HCT116 (cell line): ENCODE data around the gene ENPP4. TPM values are rescaled to one million over a fixed set of nuclear protein-coding genes. Genes with fewer than 3 reads are reported as not detected.

ENCODE experiments used
- ATAC-seq: fragments of 200-7000 bp; cut with Tn5 transposase; 2 replicates; pipeline ENCODE4 v1.9.1; 2020; ENCODE audit warnings: mild to moderate bottlenecking, moderate library complexity
- BruUV-seq: library from RNA; stranded (reverse); fragments of 400-500 nt; replicated peaks from 2 replicates; lab custom pipeline; 2021; lab: Mats Ljungman, UMichigan
- CTCF ChIA-PET: fragments of 300-600 bp; sonication (Branson Sonifier 250); formaldehyde crosslinking; loops from one replicate; lab custom pipeline; 2021; ENCODE audit warnings: antibody characterized with exemption; lab: Charles Lee
- POLR2A ChIA-PET: fragments of 300-600, 350-600 bp; sonication (Branson Sonifier 250); formaldehyde crosslinking; loops from one replicate; lab custom pipeline; 2021; ENCODE audit warnings: antibody characterized with exemption; lab: Charles Lee
- RAD21 ChIA-PET, 2 experiments: fragments of 300-600 bp; sonication (Branson Sonifier 250); formaldehyde crosslinking; loops; one replicate each; lab custom pipeline; 2023; ENCODE audit warnings: low total read pairs in 2 of 2; ENCODE audit not compliant: uncharacterized antibody in 2 of 2, unreplicated experiment in 2 of 2, low non-redundant PET in 1 of 2; lab: Charles Lee
- DNase-seq: peaks from one replicate; pipeline ENCODE4 v3.0.0-alpha.2; 2010; ENCODE audit warnings: low read depth, low spot score
- H2AFZ ChIP-seq: fragments of 200-600 bp; shearing (Covaris generic), sonication (generic); 2 replicates; pipeline ENCODE4 v1.6.1; 2017; ENCODE audit warnings: low read depth, mixed run types, mixed read lengths, antibody characterized with exemption, low read length; ENCODE audit not compliant: poor library complexity, severe bottlenecking
- H3K27ac ChIP-seq: 2 replicates; pipeline ENCODE4 v1.5.1; 2012; ENCODE audit warnings: low read depth, low read length
- H3K27me3 ChIP-seq: fragments of 200-600 bp; sonication (generic); 2 replicates; pipeline ENCODE4 v1.6.1; 2016; ENCODE audit warnings: mixed run types, low read length, mixed read lengths; ENCODE audit not compliant: insufficient read depth
- H3K36me3 ChIP-seq, 2 experiments: fragments of 200-500 bp in 1 of 2; fragments of 200-600 bp in 1 of 2; sonication (Bioruptor generic) in 1 of 2; sonication (generic) in 1 of 2; 2 replicates each; pipeline versions ENCODE4 v1.5.1 to v1.6.1; 2014 to 2016; ENCODE audit warnings: low read length in 2 of 2, inconsistent platforms in 1 of 2, mixed read lengths in 1 of 2, mixed run types in 1 of 2; ENCODE audit not compliant: insufficient read depth in 2 of 2, control insufficient read depth in 1 of 2
- H3K4me1 ChIP-seq, 2 experiments: fragments of 200-600 bp in 1 of 2; sonication (generic) in 1 of 2; 2 replicates each; pipeline versions ENCODE4 v1.5.1 to v1.6.1; 2012 to 2017; ENCODE audit warnings: low read length in 2 of 2, inconsistent platforms in 1 of 2, mild to moderate bottlenecking in 1 of 2, mixed read lengths in 1 of 2, mixed run types in 1 of 2, moderate library complexity in 1 of 2; ENCODE audit not compliant: insufficient read depth in 2 of 2, control insufficient read depth in 1 of 2
- H3K4me2 ChIP-seq: fragments of 200-600 bp; sonication (generic); 2 replicates; pipeline ENCODE4 v1.6.1; 2017; ENCODE audit warnings: mixed run types, low read length, mixed read lengths
- H3K4me3 ChIP-seq, 2 experiments: fragments of 200-600 bp in 1 of 2; sonication (generic) in 1 of 2; replicated peaks in 1 of 2; 2 replicates each; pipeline ENCODE4 v1.5.1; 2011 to 2016; ENCODE audit warnings: low read length in 2 of 2, control low read depth in 1 of 2, low read depth in 1 of 2, mild to moderate bottlenecking in 1 of 2, mixed read lengths in 1 of 2, mixed run types in 1 of 2
- H3K79me2 ChIP-seq: fragments of 200-600 bp; sonication (generic); 2 replicates; pipeline ENCODE4 v1.6.1; 2017; ENCODE audit warnings: mild to moderate bottlenecking, mixed run types, low read length, moderate library complexity, mixed read lengths; ENCODE audit not compliant: insufficient read depth
- H3K9ac ChIP-seq: fragments of 200-600 bp; sonication (generic); 2 replicates; pipeline ENCODE4 v1.6.1; 2016; ENCODE audit warnings: low read length, mixed read lengths
- H3K9me2 ChIP-seq: fragments of 200-600 bp; sonication (generic), shearing (Covaris generic); 2 replicates; pipeline ENCODE4 v1.6.1; 2017; ENCODE audit warnings: mixed run types, mild to moderate bottlenecking, moderate library complexity; ENCODE audit not compliant: insufficient read depth
- H3K9me3 ChIP-seq, 2 experiments: fragments of 200-500 bp in 1 of 2; fragments of 200-600 bp in 1 of 2; sonication (Bioruptor generic) in 1 of 2; sonication (generic) in 1 of 2; 2 replicates each; pipeline ENCODE4 v1.6.1; 2014 to 2017; ENCODE audit warnings: low read length in 2 of 2, mixed read lengths in 2 of 2, inconsistent platforms in 1 of 2, low read depth in 1 of 2, mild to moderate bottlenecking in 1 of 2, mixed run types in 1 of 2, moderate library complexity in 1 of 2; ENCODE audit not compliant: control insufficient read depth in 1 of 2, insufficient read depth in 1 of 2
- H4K20me1 ChIP-seq: fragments of 200-600 bp; sonication (generic), shearing (Covaris generic); 2 replicates; pipeline ENCODE4 v1.6.1; 2017; ENCODE audit warnings: mixed run types, mild to moderate bottlenecking, moderate library complexity; ENCODE audit not compliant: insufficient read depth
- CEBPB ChIP-seq: IDR thresholded peaks from 2 replicates; pipeline ENCODE4 v1.6.1; 2012; ENCODE audit warnings: low read depth
- EZH2phosphoT487 ChIP-seq: fragments of 200-600 bp; IDR thresholded peaks from 2 replicates; pipeline ENCODE4 v1.6.1; 2018; ENCODE audit warnings: antibody characterized with exemption, borderline replicate concordance
- MAX ChIP-seq: IDR thresholded peaks from 2 replicates; pipeline ENCODE4 v1.6.1; 2012
- POLR2AphosphoS5 ChIP-seq: IDR thresholded peaks from 2 replicates; pipeline ENCODE4 v1.6.1; 2011; ENCODE audit warnings: mild to moderate bottlenecking, low read depth, low read length, moderate library complexity
- YY1 ChIP-seq: IDR thresholded peaks from 2 replicates; pipeline ENCODE4 v1.6.1; 2011; ENCODE audit warnings: low read length, low read depth, moderate library complexity, mild to moderate bottlenecking; ENCODE audit not compliant: insufficient replicate concordance; ENCODE audit errors: extremely low read depth
- intact Hi-C: fragments of 100-400 bp; cut with micrococcal nuclease; formaldehyde crosslinking; loops from 2 replicates; pipeline ENCODE4 v1.10.0; 2022
- total RNA-seq: library from RNA; stranded (reverse); gene quantifications from one replicate; pipeline ENCODE4 v1.2.1, GENCODE V29; 2021; ENCODE audit not compliant: unreplicated experiment
- TF ChIP-seq, protein P1 (sequence below): IDR thresholded peaks from 2 replicates; pipeline ENCODE4 v1.6.1; 2012; ENCODE audit warnings: low read depth

Gene ENPP4
- total RNA-seq, 1 experiment from 2014 or later = 9.6 TPM

DNA sequence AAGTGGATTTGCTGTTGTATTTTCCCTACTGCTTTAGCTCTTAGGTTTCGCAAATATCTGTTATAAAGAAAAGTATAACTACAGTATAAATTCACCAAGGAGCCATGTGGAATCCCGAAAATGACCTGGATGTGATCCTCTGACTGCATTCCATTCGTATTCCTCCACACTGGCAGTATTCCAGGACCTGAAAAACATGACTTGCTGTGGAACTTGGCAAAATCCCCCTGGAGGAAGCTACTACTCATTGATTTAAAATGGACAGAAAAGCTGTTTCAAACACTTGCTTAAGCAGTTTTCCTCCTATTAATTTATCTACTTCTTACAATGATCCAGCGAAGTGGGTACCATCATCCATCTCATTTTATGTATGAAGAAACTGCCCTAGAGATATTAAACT, 54.3 kb downstream of the ENPP4 start:
- POLR2A ChIA-PET = no interaction called here

More for the DNA sequence above, 54.3 kb downstream of the ENPP4 start:
- Histone ChIP-seq H3K27ac (no peak overlapping the region), H2AFZ (peak overlapping the region; percentile 71), H3K4me2 (no peak overlapping the region), H3K9me2 (no peaks in the 10 kb centered on the region), H3K4me3 (no peak overlapping the region), H3K36me3 (no peaks in the 10 kb centered on the region), H3K79me2 (no peaks in the 10 kb centered on the region), H3K4me1 (peaks cover 0 to 4% of the 10 kb centered on the region in 2 experiments; a peak in 3 of 4 replicates), H4K20me1 (no peaks in the 10 kb centered on the region), H3K27me3 (no peaks in the 10 kb centered on the region), H3K9me3 (no peaks in the 10 kb centered on the region), H3K9ac (no peak overlapping the region)
- DNase-seq = no peak
- ChIA-PET RAD21 (no interaction called here), CTCF (no interaction called here)
- TF ChIP-seq, protein P1, sequence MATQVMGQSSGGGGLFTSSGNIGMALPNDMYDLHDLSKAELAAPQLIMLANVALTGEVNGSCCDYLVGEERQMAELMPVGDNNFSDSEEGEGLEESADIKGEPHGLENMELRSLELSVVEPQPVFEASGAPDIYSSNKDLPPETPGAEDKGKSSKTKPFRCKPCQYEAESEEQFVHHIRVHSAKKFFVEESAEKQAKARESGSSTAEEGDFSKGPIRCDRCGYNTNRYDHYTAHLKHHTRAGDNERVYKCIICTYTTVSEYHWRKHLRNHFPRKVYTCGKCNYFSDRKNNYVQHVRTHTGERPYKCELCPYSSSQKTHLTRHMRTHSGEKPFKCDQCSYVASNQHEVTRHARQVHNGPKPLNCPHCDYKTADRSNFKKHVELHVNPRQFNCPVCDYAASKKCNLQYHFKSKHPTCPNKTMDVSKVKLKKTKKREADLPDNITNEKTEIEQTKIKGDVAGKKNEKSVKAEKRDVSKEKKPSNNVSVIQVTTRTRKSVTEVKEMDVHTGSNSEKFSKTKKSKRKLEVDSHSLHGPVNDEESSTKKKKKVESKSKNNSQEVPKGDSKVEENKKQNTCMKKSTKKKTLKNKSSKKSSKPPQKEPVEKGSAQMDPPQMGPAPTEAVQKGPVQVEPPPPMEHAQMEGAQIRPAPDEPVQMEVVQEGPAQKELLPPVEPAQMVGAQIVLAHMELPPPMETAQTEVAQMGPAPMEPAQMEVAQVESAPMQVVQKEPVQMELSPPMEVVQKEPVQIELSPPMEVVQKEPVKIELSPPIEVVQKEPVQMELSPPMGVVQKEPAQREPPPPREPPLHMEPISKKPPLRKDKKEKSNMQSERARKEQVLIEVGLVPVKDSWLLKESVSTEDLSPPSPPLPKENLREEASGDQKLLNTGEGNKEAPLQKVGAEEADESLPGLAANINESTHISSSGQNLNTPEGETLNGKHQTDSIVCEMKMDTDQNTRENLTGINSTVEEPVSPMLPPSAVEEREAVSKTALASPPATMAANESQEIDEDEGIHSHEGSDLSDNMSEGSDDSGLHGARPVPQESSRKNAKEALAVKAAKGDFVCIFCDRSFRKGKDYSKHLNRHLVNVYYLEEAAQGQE = no peak
- TF ChIP-seq EZH2phosphoT487 = no peak
- no peak for TF ChIP-seq POLR2AphosphoS5
- TF ChIP-seq CEBPB = no peak
- no peak for TF ChIP-seq YY1
- no peak for TF ChIP-seq MAX
- no TSS peak for BruUV-seq
- ATAC-seq = no peak
- intact Hi-C loops = no loop called here
